A549 (cell line): ENCODE measurements around the gene FBXO34. TPM values are rescaled to one million over a fixed set of nuclear protein-coding genes. Genes with fewer than 3 reads are reported as not detected.

ENCODE experiments used
- ATAC-seq, 2 experiments: fragments of 200-7000 bp in 1 of 2; fragments of >200 bp in 1 of 2; cut with Nextera tagmentation in 1 of 2; cut with Tn5 transposase in 1 of 2; 3 replicates each; pipeline versions ENCODE4 v1.8.0 to v1.9.1; 2018 to 2020; ENCODE audit warnings: mild to moderate bottlenecking in 1 of 2, moderate library complexity in 1 of 2
- CTCF ChIA-PET: fragments of 300-600 bp; sonication (Branson Sonifier 250); formaldehyde crosslinking; extraction: SDS; loops from one replicate; lab custom pipeline; 2021; ENCODE audit warnings: antibody characterized with exemption, inconsistent platforms; lab: Yijun Ruan, JAX
- POLR2A ChIA-PET: fragments of 350-600 bp; formaldehyde crosslinking; extraction: SDS; loops from one replicate; lab custom pipeline; 2021; ENCODE audit warnings: antibody characterized with exemption, inconsistent platforms; lab: Yijun Ruan, JAX
- DNase-seq, 2 experiments: peaks; one replicate each; pipeline versions ENCODE4 v3.0.0 to v3.0.0-alpha.2; 2011 to 2016; ENCODE audit warnings: low read depth in 1 of 2, low spot score in 1 of 2
- FAIRE-seq: peaks from 2 replicates; lab custom pipeline; 2011; peaks lifted over from hg19 to GRCh38; lab: Jason Lieb, UNC
- H3K27ac ChIP-seq, 2 experiments: fragments of >200 bp; sonication (Bioruptor Twin); formaldehyde crosslinking; 3 replicates each; pipeline ENCODE4 v1.5.1; 2016 to 2017
- H3K4me1 ChIP-seq: fragments of >200 bp; sonication (Bioruptor Twin); formaldehyde crosslinking; 3 replicates; pipeline ENCODE4 v1.6.1; 2016
- H3K4me2 ChIP-seq: fragments of >200 bp; sonication (Bioruptor Twin); formaldehyde crosslinking; 3 replicates; pipeline ENCODE4 v1.6.1; 2016
- H3K4me3 ChIP-seq: fragments of >200 bp; sonication (Bioruptor Twin); formaldehyde crosslinking; 3 replicates; pipeline ENCODE4 v1.5.1; 2016
- H3K9me3 ChIP-seq: fragments of >200 bp; sonication (Bioruptor Twin); formaldehyde crosslinking; 3 replicates; pipeline ENCODE4 v1.6.1; 2016
- BCL3 ChIP-seq: fragments of >200 bp; sonication (Bioruptor Twin); formaldehyde crosslinking; IDR thresholded peaks from 3 replicates; pipeline ENCODE4 v1.6.1; 2016
- CBX2 ChIP-seq: fragments of 200-600 bp; sonication (generic); IDR thresholded peaks from 2 replicates; pipeline ENCODE4 v1.6.1; 2016; ENCODE audit warnings: low read depth, mild to moderate bottlenecking, borderline replicate concordance
- CHD4 ChIP-seq: fragments of 200-600 bp; sonication (generic); IDR thresholded peaks from 2 replicates; pipeline ENCODE4 v1.6.1; 2016; ENCODE audit warnings: antibody characterized with exemption, mild to moderate bottlenecking, borderline replicate concordance
- CTCF ChIP-seq: fragments of >200 bp; sonication (Bioruptor Twin); formaldehyde crosslinking; IDR thresholded peaks from 3 replicates; pipeline ENCODE4 v1.5.1; 2016
- ELK1 ChIP-seq: fragments of 150-350 bp; IDR thresholded peaks from 2 replicates; pipeline ENCODE4 v1.6.1; 2014; ENCODE audit warnings: low read depth, mild to moderate bottlenecking, low read length
- EP300 ChIP-seq, 2 experiments: fragments of >200 bp; sonication (Bioruptor Twin); formaldehyde crosslinking; IDR thresholded peaks; 2 replicates in 1 of 2; 3 replicates in 1 of 2; pipeline ENCODE4 v1.6.1; 2016 to 2017
- GATA3 ChIP-seq: IDR thresholded peaks from 2 replicates; pipeline ENCODE4 v1.6.1; 2012; ENCODE audit warnings: borderline replicate concordance
- HES2 ChIP-seq: fragments of >200 bp; sonication (Bioruptor Twin); formaldehyde crosslinking; IDR thresholded peaks from 2 replicates; pipeline ENCODE4 v1.6.1; 2016
- HOXA7 ChIP-seq: fragments of 250-450 bp; sonication (Bioruptor Pico); IDR thresholded peaks from 2 replicates; pipeline ENCODE4 v1.5.0; 2020; ENCODE audit warnings: mild to moderate bottlenecking, moderate library complexity
- HOXB5 ChIP-seq: fragments of 250-450 bp; sonication (Bioruptor Pico); IDR thresholded peaks from 2 replicates; pipeline ENCODE4 v1.5.0; 2020; ENCODE audit warnings: mild to moderate bottlenecking, moderate library complexity
- JUNB ChIP-seq: fragments of >200 bp; sonication (Bioruptor Twin); formaldehyde crosslinking; IDR thresholded peaks from 2 replicates; pipeline ENCODE4 v1.6.1; 2016
- MAFK ChIP-seq: fragments of 450-650 bp; IDR thresholded peaks from 2 replicates; pipeline ENCODE4 v1.6.1; 2014; ENCODE audit not compliant: partially characterized antibody
- MAX ChIP-seq: IDR thresholded peaks from 2 replicates; pipeline ENCODE4 v1.6.1; 2012
- NPAS2 ChIP-seq: fragments of 250-450 bp; sonication (Bioruptor Pico); IDR thresholded peaks from 2 replicates; pipeline ENCODE4 v1.8.0; 2022; ENCODE audit warnings: mild to moderate bottlenecking, moderate library complexity, borderline replicate concordance
- NR3C1 ChIP-seq: fragments of >200 bp; sonication (Bioruptor Twin); formaldehyde crosslinking; IDR thresholded peaks from 3 replicates; pipeline ENCODE4 v1.6.1; 2017
- RAD21 ChIP-seq, 2 experiments: fragments of >200 bp in 1 of 2; sonication (Bioruptor Twin) in 1 of 2; formaldehyde crosslinking in 1 of 2; IDR thresholded peaks in 1 of 2; conservative IDR thresholded peaks in 1 of 2; 2 replicates in 1 of 2; 3 replicates in 1 of 2; pipeline ENCODE4 v1.6.1; 2012 to 2018; ENCODE audit warnings: inconsistent platforms in 1 of 2
- RFX5 ChIP-seq: fragments of 450-650 bp; IDR thresholded peaks from 2 replicates; pipeline ENCODE4 v1.7.1; 2014; ENCODE audit warnings: antibody characterized with exemption, mild to moderate bottlenecking, moderate library complexity
- SMC3 ChIP-seq: fragments of >200 bp; sonication (Bioruptor Twin); formaldehyde crosslinking; IDR thresholded peaks from 3 replicates; pipeline ENCODE4 v1.6.1; 2018; ENCODE audit warnings: inconsistent platforms
- USF2 ChIP-seq: fragments of 450-650 bp; IDR thresholded peaks from 2 replicates; pipeline ENCODE4 v1.6.1; 2014; ENCODE audit warnings: antibody characterized with exemption
- WGBS: methylation state at CpG from one replicate; pipeline ENCODE4 v1.1.6; 2017; ENCODE audit errors: missing lambda C conversion rate; 5-methylcytosine and 5-hydroxymethylcytosine counted together
- polyA plus RNA-seq, 4 experiments: library from polyadenylated mRNA; depleted of rRNA in 3 of 4; stranded (reverse); fragments of >200 nt; fragmentation: RNase III in 1 of 4; extraction: RNeasy Plus Mini Kit Qiagen cat#74134 plus additional on column Dnase treatment in 1 of 4; gene quantifications; 2 replicates in 3 of 4; 3 replicates in 1 of 4; pipeline ENCODE4 v1.2.3, GENCODE V29; 2011 to 2017

FBXO34 gene
- polyA plus RNA-seq, 2 of the 4 experiments (the other 2 are of a cell fraction): 15.4 to 28.0 TPM

- FAIRE-seq: no peak
- no peak overlapping the region for H3K4me2 ChIP-seq
- DNase-seq: peak; percentile 44 to 53
- TF ChIP-seq CTCF (peak; percentile 59), HOXA7 (CRISPR knock-in tag) (no peak), SMC3 (peak; percentile 46; the same call in 2 of the 3 replicates), RAD21 (conservative IDR thresholded peaks at IDR 0.05 in 1 of 2, IDR thresholded peaks at IDR 0.05 in 1 of 2) (peak; percentile 66 to 74), CBX2 (no peak), NR3C1 (no peak), GATA3 (no peak)
- CTCF ChIA-PET: interaction anchor here (0.6 to 3.3 kb wide), 21 partner anchors 8 to 172 kb away, joined by 3 to 19 read pairs (median 4); partner anchors contain the start of gene FBXO34
- H3K4me3 ChIP-seq: no peak overlapping the region
- no peak overlapping the region for H3K27ac ChIP-seq
- POLR2A ChIA-PET: no interaction called here
- 55% methylated on average over 5 of the region's 5 CpGs for WGBS
- peak; percentile 81 to 89; a peak in 5 of 6 replicates for ATAC-seq
- H3K9me3 ChIP-seq: no peaks in the 10 kb centered on the region
- H3K4me1 ChIP-seq: no peaks in the 10 kb centered on the region
Measured at GRCh38 chr14:55354500-55354899, 83.3 kb downstream of the FBXO34 start.

GRCh38 chr14:55355922-55356321 is 84.7 kb downstream of the FBXO34 start:
- 81% methylated on average over 6 of the region's 6 CpGs for WGBS
- H3K9me3 ChIP-seq: no peaks in the 10 kb centered on the region
- ChIA-PET CTCF (interaction anchor here (1.1 to 3.3 kb wide), 7 partner anchors 9 to 143 kb away, joined by 3 to 11 read pairs (median 7); partner anchors contain the start of gene FBXO34), POLR2A (interaction anchor here (0.8 to 1.2 kb wide), 2 partner anchors 85 to 305 kb away, joined by 3 to 4 read pairs; partner anchors contain the start of gene MAPK1IP1L)
- no peak overlapping the region for H3K4me2 ChIP-seq
- FAIRE-seq (no peak), DNase-seq (no peak)
- H3K4me3 ChIP-seq: no peak overlapping the region
- no peak overlapping the region for H3K27ac ChIP-seq
- H3K4me1 ChIP-seq: no peaks in the 10 kb centered on the region
- TF ChIP-seq USF2: no peak
- no peak for TF ChIP-seq HES2
- TF ChIP-seq BCL3: no peak
- TF ChIP-seq MAX: no peak
- TF ChIP-seq EP300 (IDR thresholded peaks at IDR 0.05): no peak
- TF ChIP-seq ELK1: no peak
- TF ChIP-seq HOXB5 (CRISPR knock-in tag): no peak
- no peak for TF ChIP-seq NPAS2
- no peak for TF ChIP-seq JUNB
- no peak for TF ChIP-seq CHD4
- no peak for TF ChIP-seq MAFK
- TF ChIP-seq RFX5: no peak
- TF ChIP-seq, all 56 proteins: peak for 0
- no peak for ATAC-seq
